Endodermal cell (in vitro differentiated cells): Measurements from ENCODE around the gene IFNL3. TPM values are rescaled to one million over a fixed set of nuclear protein-coding genes. Genes with fewer than 3 reads are reported as not detected.
A peak's percentile ranks its signal among the peaks of the same experiment; 100 is the strongest.

Experiments used
- DNase-seq: peaks from one replicate; pipeline ENCODE4 v3.0.0-alpha.2; 2017
- H3K27ac ChIP-seq: 2 replicates; pipeline ENCODE4 v1.5.1; 2013; ENCODE audit warnings: mild to moderate bottlenecking, low read depth, low read length, moderate library complexity
- H3K27me3 ChIP-seq: 2 replicates; pipeline ENCODE4 v1.6.1; 2013; ENCODE audit warnings: mild to moderate bottlenecking, low read length, moderate library complexity; ENCODE audit not compliant: insufficient read depth, control insufficient read depth, poor library complexity, severe bottlenecking
- H3K36me3 ChIP-seq: 2 replicates; pipeline ENCODE4 v1.7.0; 2013; ENCODE audit warnings: mild to moderate bottlenecking, low read length, moderate library complexity; ENCODE audit not compliant: control insufficient read depth, insufficient read depth
- H3K4me1 ChIP-seq: one replicate; pipeline ENCODE4 v1.7.0; 2013; ENCODE audit warnings: low read length; ENCODE audit not compliant: control insufficient read depth, insufficient read depth
- H3K4me3 ChIP-seq: 2 replicates; pipeline ENCODE4 v1.5.1; 2013; ENCODE audit warnings: mild to moderate bottlenecking, low read length, moderate library complexity
- H3K9ac ChIP-seq: 2 replicates; pipeline ENCODE4 v1.6.1; 2013; ENCODE audit warnings: mild to moderate bottlenecking, low read length, moderate library complexity; ENCODE audit not compliant: poor library complexity, severe bottlenecking; ENCODE audit errors: extremely low read depth
- H3K9me3 ChIP-seq: 2 replicates; pipeline ENCODE4 v1.6.1; 2013; ENCODE audit warnings: mild to moderate bottlenecking, low read length, moderate library complexity; ENCODE audit not compliant: control insufficient read depth
- H3K27ac Mint-ChIP-seq: 2 replicates; pipeline ENCODE4 v1.8.0; 2020; ENCODE audit warnings: mixed read lengths
- H3K27me3 Mint-ChIP-seq: 2 replicates; pipeline ENCODE4 v1.8.0; 2021; ENCODE audit warnings: mild to moderate bottlenecking, mixed read lengths; ENCODE audit not compliant: insufficient read depth
- H3K36me3 Mint-ChIP-seq: 2 replicates; pipeline ENCODE4 v1.8.0; 2020; ENCODE audit warnings: low read depth, mixed read lengths
- H3K4me1 Mint-ChIP-seq: 2 replicates; pipeline ENCODE4 v1.8.0; 2020; ENCODE audit warnings: mixed read lengths
- H3K4me3 Mint-ChIP-seq: 2 replicates; pipeline ENCODE4 v1.8.0; 2020; ENCODE audit warnings: mild to moderate bottlenecking, moderate library complexity, mixed read lengths
- H3K9me3 Mint-ChIP-seq: 2 replicates; pipeline ENCODE4 v1.8.0; 2020; ENCODE audit warnings: mild to moderate bottlenecking, mixed read lengths
- CTCF ChIP-seq: fragments of 200-600 bp; sonication (generic); conservative IDR thresholded peaks from 2 replicates; pipeline ENCODE4 v1.5.0; 2021; ENCODE audit warnings: antibody characterized with exemption, mild to moderate bottlenecking
- WGBS, 2 experiments: methylation state at CpG; one replicate each; pipeline versions ENCODE4 v1.1.5 to v1.1.7; 2013; ENCODE audit warnings: missing lambda C conversion rate in 2 of 2, mixed read lengths in 1 of 2; ENCODE audit not compliant: insufficient coverage in 1 of 2, insufficient read length in 1 of 2; 5-methylcytosine and 5-hydroxymethylcytosine counted together
- total RNA-seq, 2 donors: library from RNA; stranded (reverse); fragmentation: NEBNext Ultra II Directional in 1 of 2; extraction: Animal tissue kit (Norgen Biotek cat#: 25700) in 1 of 2; gene quantifications; 2 replicates in 1 of 2; 3 replicates in 1 of 2; pipeline ENCODE4 v1.2.1, GENCODE V29; 2021

IFNL3 gene
- total RNA-seq, 2 donors from 2014 or later, result not detected

GRCh38 chr19:39232708-39233107 lies 12.1 kb downstream of the IFNL3 start:
- no peak overlapping the region for H3K27ac ChIP-seq
- DNase-seq, result no peak
- H3K9me3 Mint-ChIP-seq, result no peaks in the 10 kb centered on the region
- TF ChIP-seq CTCF, result no peak
- no peaks in the 10 kb centered on the region for H3K4me1 Mint-ChIP-seq
- no peaks in the 10 kb centered on the region for H3K9me3 ChIP-seq
- H3K27me3 Mint-ChIP-seq, result peaks cover 44% of the 10 kb centered on the region
- no peak overlapping the region for H3K9ac ChIP-seq
- H3K4me3 ChIP-seq, result no peak overlapping the region
- H3K4me1 ChIP-seq, result no peaks in the 10 kb centered on the region
- H3K27me3 ChIP-seq, result peaks cover 21% of the 10 kb centered on the region
- H3K36me3 ChIP-seq, result no peaks in the 10 kb centered on the region
- no peak overlapping the region for H3K4me3 Mint-ChIP-seq
- no peaks in the 10 kb centered on the region for H3K36me3 Mint-ChIP-seq
- H3K27ac Mint-ChIP-seq, result no peak overlapping the region
- 75 to 91% methylated on average over 5 of the region's 5 CpGs for WGBS, 2 experiments

GRCh38 chr19:39230096-39230764 lies 14.6 kb downstream of the IFNL3 start:
- peaks cover 25% of the 10 kb centered on the region for H3K27me3 ChIP-seq
- no peaks in the 10 kb centered on the region for H3K9me3 Mint-ChIP-seq
- no peak overlapping the region for H3K27ac Mint-ChIP-seq
- WGBS, 2 experiments, result 69 to 75% methylated on average over 1 of the region's 2 CpGs
- no peak overlapping the region for H3K9ac ChIP-seq
- H3K4me1 Mint-ChIP-seq, result no peaks in the 10 kb centered on the region
- no peak overlapping the region for H3K4me3 ChIP-seq
- DNase-seq, result no peak
- H3K4me3 Mint-ChIP-seq, result no peak overlapping the region
- no peaks in the 10 kb centered on the region for H3K36me3 ChIP-seq
- no peak overlapping the region for H3K27ac ChIP-seq
- no peaks in the 10 kb centered on the region for H3K4me1 ChIP-seq
- H3K36me3 Mint-ChIP-seq, result no peaks in the 10 kb centered on the region
- peaks cover 46% of the 10 kb centered on the region for H3K27me3 Mint-ChIP-seq
- no peak for TF ChIP-seq CTCF
- no peaks in the 10 kb centered on the region for H3K9me3 ChIP-seq

- Histone ChIP-seq H3K27me3 (peaks cover 14% of the 10 kb centered on the region), H3K9me3 (no peaks in the 10 kb centered on the region), H3K9ac (no peak overlapping the region), H3K4me1 (no peaks in the 10 kb centered on the region), H3K27ac (no peak overlapping the region), H3K36me3 (no peaks in the 10 kb centered on the region), H3K4me3 (no peak overlapping the region)
- no peak overlapping the region for H3K4me3 Mint-ChIP-seq
- H3K27ac Mint-ChIP-seq, result no peak overlapping the region
- no peaks in the 10 kb centered on the region for H3K4me1 Mint-ChIP-seq
- DNase-seq, result peak; percentile 64
- H3K36me3 Mint-ChIP-seq, result no peaks in the 10 kb centered on the region
- H3K9me3 Mint-ChIP-seq, result no peaks in the 10 kb centered on the region
- TF ChIP-seq CTCF, result peak; percentile 51
- H3K27me3 Mint-ChIP-seq, result peaks cover 50% of the 10 kb centered on the region
- 25 to 48% methylated on average over 2 to 3 of the region's 3 CpGs for WGBS, 2 experiments
Observed at GRCh38 chr19:39224910-39225309, 19.9 kb downstream of the IFNL3 start.
